Activated T-helper 2 cell treated with anti-CD3 and anti-CD28 coated beads, Interferon-gamma antibody, Interleukin-2, Interleukin-4, amounts not matched to agents 10 μg/mL and 5 μg/mL and 100 μg/mL, durations not matched to agents 14 hours and 24 hours and 36 hours (primary cell): ENCODE measurements around the gene PIBF1. TPM values are rescaled to one million over a fixed set of nuclear protein-coding genes. Genes with fewer than 3 reads are reported as not detected.

Experiments used
- DNase-seq: peaks from one replicate; pipeline ENCODE4 v3.0.0; 2021; ENCODE audit warnings: low spot score
- H3K27ac Mint-ChIP-seq: one replicate; pipeline ENCODE4 v1.8.0; 2021; ENCODE audit warnings: mixed read lengths
- H3K27me3 Mint-ChIP-seq: one replicate; pipeline ENCODE4 v1.8.0; 2021; ENCODE audit warnings: low read depth, mixed read lengths
- H3K36me3 Mint-ChIP-seq: one replicate; pipeline ENCODE4 v1.8.0; 2021; ENCODE audit warnings: low read depth, mixed read lengths
- H3K4me1 Mint-ChIP-seq: one replicate; pipeline ENCODE4 v1.8.0; 2021; ENCODE audit warnings: low read depth, mixed read lengths
- H3K4me3 Mint-ChIP-seq: one replicate; pipeline ENCODE4 v1.8.0; 2021; ENCODE audit warnings: low read depth, mild to moderate bottlenecking, moderate library complexity, mixed read lengths
- H3K9me3 Mint-ChIP-seq: one replicate; pipeline ENCODE4 v1.8.0; 2021; ENCODE audit warnings: mixed read lengths
- intact Hi-C: fragments of 100-400 bp; cut with micrococcal nuclease; formaldehyde crosslinking; loops from one replicate; pipeline ENCODE4 v1.15.1; 2023
- total RNA-seq: library from RNA; stranded (reverse); gene quantifications from 2 replicates; pipeline ENCODE4 v1.2.3, GENCODE V29; 2022

The PIBF1 gene
- total RNA-seq, 1 donor from 2014 or later, result 22.1 TPM

GRCh38 chr13:72959643-72960042, 177.7 kb downstream of the PIBF1 start:
- H3K4me3 Mint-ChIP-seq, result no peak overlapping the region

GRCh38 chr13:72960114-72960513, 178.2 kb downstream of the PIBF1 start:
- Mint-ChIP-seq H3K9me3 (no peaks in the 10 kb centered on the region), H3K27ac (no peak overlapping the region), H3K4me3 (no peak overlapping the region), H3K27me3 (no peaks in the 10 kb centered on the region), H3K36me3 (peaks cover 22% of the 10 kb centered on the region), H3K4me1 (no peaks in the 10 kb centered on the region)
- no peak for DNase-seq
- intact Hi-C loops, result no loop called here

More at GRCh38 chr13:72959643-72960042, 177.7 kb downstream of the PIBF1 start:
- no peak overlapping the region for H3K27ac Mint-ChIP-seq
- intact Hi-C loops, result no loop called here
- no peaks in the 10 kb centered on the region for H3K27me3 Mint-ChIP-seq
- H3K36me3 Mint-ChIP-seq, result peaks cover 22% of the 10 kb centered on the region
- no peak for DNase-seq
- H3K9me3 Mint-ChIP-seq, result no peaks in the 10 kb centered on the region
- no peaks in the 10 kb centered on the region for H3K4me1 Mint-ChIP-seq

- intact Hi-C loops, result no loop called here
- no peaks in the 10 kb centered on the region for H3K4me1 Mint-ChIP-seq
- H3K27me3 Mint-ChIP-seq, result no peaks in the 10 kb centered on the region
- H3K4me3 Mint-ChIP-seq, result no peak overlapping the region
- no peak overlapping the region for H3K27ac Mint-ChIP-seq
- no peaks in the 10 kb centered on the region for H3K9me3 Mint-ChIP-seq
- DNase-seq, result no peak
- peaks cover 23% of the 10 kb centered on the region for H3K36me3 Mint-ChIP-seq
Observed at GRCh38 chr13:72960541-72960940, 178.6 kb downstream of the PIBF1 start.

GRCh38 chr13:72963762-72964161, 181.8 kb downstream of the PIBF1 start:
- no peak for DNase-seq
- no peak overlapping the region for H3K4me3 Mint-ChIP-seq
- H3K27me3 Mint-ChIP-seq, result no peaks in the 10 kb centered on the region
- H3K9me3 Mint-ChIP-seq, result no peaks in the 10 kb centered on the region
- H3K27ac Mint-ChIP-seq, result no peak overlapping the region
- peaks cover 8% of the 10 kb centered on the region for H3K36me3 Mint-ChIP-seq
- H3K4me1 Mint-ChIP-seq, result no peaks in the 10 kb centered on the region
- intact Hi-C loops, result no loop called here

GRCh38 chr13:72970301-72970880, 188.5 kb downstream of the PIBF1 start:
- Mint-ChIP-seq H3K9me3 (no peaks in the 10 kb centered on the region), H3K4me3 (no peak overlapping the region), H3K27me3 (no peaks in the 10 kb centered on the region), H3K27ac (no peak overlapping the region), H3K4me1 (no peaks in the 10 kb centered on the region), H3K36me3 (peaks cover 7% of the 10 kb centered on the region)
- no peak for DNase-seq
- intact Hi-C loops, result no loop called here

GRCh38 chr13:72970956-72971355, 189.0 kb downstream of the PIBF1 start:
- intact Hi-C loops, result no loop called here
- Mint-ChIP-seq H3K4me1 (no peaks in the 10 kb centered on the region), H3K27me3 (no peaks in the 10 kb centered on the region), H3K9me3 (no peaks in the 10 kb centered on the region), H3K27ac (no peak overlapping the region), H3K36me3 (peaks cover 5% of the 10 kb centered on the region), H3K4me3 (no peak overlapping the region)
- DNase-seq, result no peak

GRCh38 chr13:72973234-72973633, 191.3 kb downstream of the PIBF1 start:
- intact Hi-C loops, result no loop called here

GRCh38 chr13:72983085-72983768, 201.3 kb downstream of the PIBF1 start:
- no peak overlapping the region for H3K27ac Mint-ChIP-seq
- no peaks in the 10 kb centered on the region for H3K9me3 Mint-ChIP-seq
- no peak for DNase-seq
- intact Hi-C loops, result no loop called here
- H3K36me3 Mint-ChIP-seq, result no peaks in the 10 kb centered on the region
- H3K4me3 Mint-ChIP-seq, result no peak overlapping the region
- peaks cover 1% of the 10 kb centered on the region for H3K4me1 Mint-ChIP-seq
- H3K27me3 Mint-ChIP-seq, result no peaks in the 10 kb centered on the region

More at GRCh38 chr13:72973234-72973633, 191.3 kb downstream of the PIBF1 start:
- Mint-ChIP-seq H3K4me1 (no peaks in the 10 kb centered on the region), H3K27me3 (no peaks in the 10 kb centered on the region), H3K9me3 (no peaks in the 10 kb centered on the region), H3K27ac (no peak overlapping the region), H3K36me3 (peaks cover 3% of the 10 kb centered on the region), H3K4me3 (no peak overlapping the region)
- no peak for DNase-seq

- intact Hi-C loops, result no loop called here
- Mint-ChIP-seq H3K4me1 (peaks cover 1% of the 10 kb centered on the region), H3K4me3 (no peak overlapping the region), H3K27ac (no peak overlapping the region), H3K36me3 (no peaks in the 10 kb centered on the region), H3K9me3 (no peaks in the 10 kb centered on the region), H3K27me3 (no peaks in the 10 kb centered on the region)
- no peak for DNase-seq
Observed at GRCh38 chr13:72985610-72986009, 203.7 kb downstream of the PIBF1 start.

GRCh38 chr13:72986197-72986596, 204.3 kb downstream of the PIBF1 start:
- no peak for DNase-seq
- no peaks in the 10 kb centered on the region for H3K27me3 Mint-ChIP-seq
- no peaks in the 10 kb centered on the region for H3K36me3 Mint-ChIP-seq
- H3K27ac Mint-ChIP-seq, result no peak overlapping the region
- H3K9me3 Mint-ChIP-seq, result no peaks in the 10 kb centered on the region
- intact Hi-C loops, result no loop called here
- no peak overlapping the region for H3K4me3 Mint-ChIP-seq
- H3K4me1 Mint-ChIP-seq, result peaks cover 1% of the 10 kb centered on the region

GRCh38 chr13:72990953-72991352, 209.0 kb downstream of the PIBF1 start:
- H3K27me3 Mint-ChIP-seq, result no peaks in the 10 kb centered on the region
- intact Hi-C loops, result no loop called here
- no peaks in the 10 kb centered on the region for H3K36me3 Mint-ChIP-seq
- DNase-seq, result no peak
- no peaks in the 10 kb centered on the region for H3K9me3 Mint-ChIP-seq
- H3K4me1 Mint-ChIP-seq, result peaks cover 1% of the 10 kb centered on the region
- no peak overlapping the region for H3K27ac Mint-ChIP-seq
- H3K4me3 Mint-ChIP-seq, result no peak overlapping the region

GRCh38 chr13:72998012-72998411, 216.1 kb downstream of the PIBF1 start:
- no peak overlapping the region for H3K4me3 Mint-ChIP-seq
- H3K27ac Mint-ChIP-seq, result no peak overlapping the region
- DNase-seq, result no peak
- intact Hi-C loops, result no loop called here
- no peaks in the 10 kb centered on the region for H3K9me3 Mint-ChIP-seq
- H3K4me1 Mint-ChIP-seq, result peaks cover 12% of the 10 kb centered on the region
- H3K27me3 Mint-ChIP-seq, result no peaks in the 10 kb centered on the region
- H3K36me3 Mint-ChIP-seq, result peaks cover 3% of the 10 kb centered on the region

- Mint-ChIP-seq H3K36me3 (peaks cover 3% of the 10 kb centered on the region), H3K4me3 (no peak overlapping the region), H3K4me1 (peaks cover 12% of the 10 kb centered on the region), H3K27me3 (no peaks in the 10 kb centered on the region), H3K9me3 (no peaks in the 10 kb centered on the region), H3K27ac (no peak overlapping the region)
- intact Hi-C loops, result no loop called here
- DNase-seq, result no peak
Observed at GRCh38 chr13:73000027-73000674, 218.2 kb downstream of the PIBF1 start.
